Measurements from ENCODE around the gene ZNF860. TPM values are rescaled to one million over a fixed set of nuclear protein-coding genes. Genes with fewer than 3 reads are reported as not detected.
"Not testable (repeated sequence)": the region's sequence is repeated elsewhere in the genome, so short reads cannot be mapped to it uniquely, and the experiment has no call there.

Gene ZNF860
- total RNA-seq, 1 donor from 2014 or later, result 0.16 TPM

DNA sequence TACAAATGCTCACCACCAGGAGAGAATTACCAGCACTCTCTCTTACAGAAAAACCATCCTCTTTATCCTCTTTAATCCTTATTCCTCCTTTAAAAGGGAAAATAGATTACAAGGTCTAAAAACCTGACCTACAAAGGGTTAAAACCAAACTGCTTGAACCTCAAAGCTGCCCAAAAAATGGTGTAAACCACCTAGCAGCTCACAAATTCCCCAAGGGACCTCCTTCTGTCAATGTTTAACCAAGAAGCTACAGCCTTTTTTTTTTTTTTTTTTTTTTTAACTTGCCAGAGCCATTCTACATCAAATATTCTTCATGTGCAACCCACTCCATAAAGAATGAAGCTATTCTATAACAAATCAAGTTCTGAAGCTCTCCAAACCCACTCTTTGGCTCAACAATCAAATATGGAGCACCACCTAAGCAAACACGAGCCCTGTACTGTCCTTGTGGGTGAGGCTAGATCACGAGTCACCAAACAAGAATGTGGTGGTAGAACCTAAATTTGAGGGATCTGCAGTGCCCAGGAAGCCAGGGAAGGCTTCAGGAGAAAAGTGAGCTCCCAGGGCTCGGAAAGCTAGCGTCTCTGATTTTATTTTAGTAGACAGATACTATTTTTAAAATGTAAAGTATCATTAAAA, 20.6 kb upstream of the ZNF860 start:
- intact Hi-C loops (cut with micrococcal nuclease), result no loop called here

GRCh38 chr3:31962801-31963205, 18.7 kb upstream of the ZNF860 start:
- intact Hi-C loops (cut with micrococcal nuclease), result no loop called here

- intact Hi-C loops (cut with micrococcal nuclease), result no loop called here
Measured at GRCh38 chr3:31966978-31967591, 14.5 kb upstream of the ZNF860 start.

GRCh38 chr3:31967592-31967991, 14.0 kb upstream of the ZNF860 start:
- intact Hi-C loops (cut with micrococcal nuclease), result no loop called here

GRCh38 chr3:31968369-31968926, 13.1 kb upstream of the ZNF860 start:
- intact Hi-C loops (cut with micrococcal nuclease), result no loop called here

- intact Hi-C loops (cut with micrococcal nuclease), result no loop called here
Measured at GRCh38 chr3:31968927-31969418, 12.6 kb upstream of the ZNF860 start.

- intact Hi-C loops (cut with micrococcal nuclease), result no loop called here
Measured at GRCh38 chr3:31971607-31972006, 9.9 kb upstream of the ZNF860 start.

DNA sequence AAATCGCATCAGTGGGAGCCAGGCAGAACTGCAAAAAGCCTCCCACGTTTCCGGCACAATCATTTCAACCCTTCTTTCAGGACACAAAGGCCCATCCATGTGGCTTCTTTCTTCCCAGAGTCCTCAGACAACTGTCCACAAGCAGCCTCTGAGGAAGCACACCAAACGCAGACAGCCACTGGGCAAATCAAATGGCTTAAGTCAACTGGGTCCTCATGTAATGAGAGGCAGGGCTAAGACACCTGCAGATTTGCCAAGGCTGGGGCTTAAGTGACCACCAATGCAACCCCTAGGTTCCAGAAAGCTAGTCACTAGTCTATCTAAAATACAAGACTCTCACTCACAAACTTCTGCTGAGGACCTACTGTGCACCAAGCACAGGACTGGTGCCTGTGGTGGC, 8.5 kb upstream of the ZNF860 start:
- intact Hi-C loops (cut with micrococcal nuclease), result no loop called here

GRCh38 chr3:31973837-31974236, 7.7 kb upstream of the ZNF860 start:
- intact Hi-C loops (cut with micrococcal nuclease), result no loop called here

- intact Hi-C loops (cut with micrococcal nuclease), result no loop called here
Measured at GRCh38 chr3:31974471-31974870, 7.1 kb upstream of the ZNF860 start.

DNA sequence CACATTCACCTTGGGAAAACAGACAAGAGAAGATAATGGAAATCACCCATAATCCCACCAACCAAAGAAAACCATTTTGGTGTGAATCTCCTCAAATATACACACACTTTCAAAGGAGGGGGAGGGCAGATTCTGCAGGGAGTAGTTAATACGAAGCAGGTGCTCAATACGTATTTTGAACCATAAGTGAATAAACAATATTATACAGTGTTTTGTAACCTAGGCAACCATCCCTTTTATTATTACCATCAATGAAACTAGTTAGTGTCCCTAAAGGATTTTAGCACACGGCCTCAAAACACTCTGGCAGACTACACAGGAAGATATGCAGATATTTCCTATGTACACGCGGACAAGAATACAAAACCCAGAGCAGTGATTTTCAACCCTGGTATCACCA, 6.6 kb upstream of the ZNF860 start:
- intact Hi-C loops (cut with micrococcal nuclease), result loop anchor here (5.0 kb wide), 1 partner anchor 48 kb away; no protein-coding TSS in a partner anchor

- intact Hi-C loops (cut with micrococcal nuclease), result loop anchor here (5.0 kb wide), 1 partner anchor 49 kb away; no protein-coding TSS in a partner anchor
Measured at GRCh38 chr3:31976302-31976701, 5.2 kb upstream of the ZNF860 start.

DNA sequence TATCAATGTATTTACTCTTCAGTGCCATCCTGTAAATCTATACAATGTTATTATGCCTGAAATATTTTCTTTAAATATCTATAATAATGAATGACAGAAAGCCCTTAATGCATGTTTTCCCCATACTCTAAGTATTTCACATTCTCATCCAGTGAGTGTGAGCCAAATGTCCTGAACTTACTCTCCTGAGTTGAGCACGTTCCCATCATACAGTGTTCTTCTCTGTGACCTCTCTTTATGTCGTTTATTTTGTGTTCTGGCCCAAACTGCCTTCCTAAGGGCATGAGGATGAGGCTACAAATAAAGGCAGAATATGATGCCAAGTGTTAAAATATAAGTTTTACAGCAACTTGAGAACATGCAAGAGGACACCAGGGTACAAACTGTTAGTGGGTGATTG, 3.8 kb upstream of the ZNF860 start:
- intact Hi-C loops (cut with micrococcal nuclease), result loop anchor here (5.0 kb wide), 1 partner anchor 50 kb away; no protein-coding TSS in a partner anchor

GRCh38 chr3:31978553-31978952, 3.0 kb upstream of the ZNF860 start:
- intact Hi-C loops (cut with micrococcal nuclease), result loop anchor here (5.0 kb wide), 1 partner anchor 51 kb away; no protein-coding TSS in a partner anchor

DNA sequence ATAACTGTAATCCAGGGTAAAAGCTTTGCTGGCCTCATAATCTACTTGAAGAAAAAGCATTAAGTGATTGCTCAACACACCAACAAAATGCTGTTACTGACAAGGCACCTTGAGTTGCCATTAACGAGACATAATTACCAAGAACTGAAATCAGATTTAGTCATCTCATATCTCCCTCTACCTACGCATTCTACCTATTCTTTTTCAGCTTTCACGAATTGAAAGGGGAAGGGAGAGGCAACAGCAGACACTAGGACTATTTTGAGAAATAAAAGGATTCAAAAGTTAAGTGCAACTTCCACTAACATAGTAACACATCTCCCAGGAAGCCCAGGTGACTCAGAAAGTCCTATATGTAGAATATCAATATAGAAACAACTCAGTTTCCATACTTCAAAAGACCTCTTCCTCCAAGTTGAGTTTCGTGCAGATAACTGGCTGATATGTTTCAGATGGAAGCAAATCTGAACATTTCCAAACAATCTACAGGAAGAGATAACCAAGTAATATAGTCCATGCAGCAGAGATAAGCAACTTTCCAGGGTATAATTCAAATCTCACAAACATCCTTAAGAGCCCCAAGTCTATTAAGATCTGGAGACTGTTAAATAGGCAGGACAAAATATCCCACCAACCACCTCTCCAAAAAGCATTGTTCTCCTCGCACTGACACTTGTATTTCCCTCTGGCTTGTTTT, 2.4 kb upstream of the ZNF860 start:
- intact Hi-C loops (cut with micrococcal nuclease), result loop anchor here (5.0 kb wide), 1 partner anchor 52 kb away; no protein-coding TSS in a partner anchor

DNA sequence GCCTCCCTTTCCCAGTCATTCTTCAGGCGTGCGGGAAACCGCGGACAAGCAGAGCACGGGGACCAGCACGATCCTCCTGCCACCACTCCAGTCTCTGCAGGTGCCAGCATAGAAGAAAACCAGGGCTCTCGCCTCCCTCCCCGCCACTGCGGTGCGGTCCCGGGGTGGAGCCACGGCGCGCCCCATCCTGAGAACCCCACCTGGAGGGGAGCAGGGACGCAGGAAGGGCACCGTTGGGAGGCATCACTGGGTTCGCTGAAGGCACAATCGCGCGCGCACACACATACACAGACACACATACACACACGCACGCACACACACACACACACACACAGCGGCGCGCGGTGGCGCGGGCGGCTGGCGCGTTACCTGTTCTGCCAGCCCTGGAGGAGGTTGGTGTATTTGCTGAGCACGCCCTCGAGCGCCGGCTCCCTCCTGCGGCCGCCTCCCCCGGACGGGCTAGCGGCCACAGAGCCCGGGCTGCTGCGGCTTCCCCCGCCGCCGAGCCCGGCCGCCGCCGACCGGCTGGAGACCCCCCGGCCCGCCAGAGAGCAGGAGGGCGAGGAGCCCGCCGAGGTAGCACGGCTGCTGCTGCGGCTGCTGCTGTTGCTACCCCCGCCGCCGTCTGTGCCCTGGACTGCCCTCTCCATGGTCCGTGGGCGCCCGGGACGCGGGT, 882 bp upstream of the ZNF860 start:
- intact Hi-C loops (cut with micrococcal nuclease), result no loop called here

DNA sequence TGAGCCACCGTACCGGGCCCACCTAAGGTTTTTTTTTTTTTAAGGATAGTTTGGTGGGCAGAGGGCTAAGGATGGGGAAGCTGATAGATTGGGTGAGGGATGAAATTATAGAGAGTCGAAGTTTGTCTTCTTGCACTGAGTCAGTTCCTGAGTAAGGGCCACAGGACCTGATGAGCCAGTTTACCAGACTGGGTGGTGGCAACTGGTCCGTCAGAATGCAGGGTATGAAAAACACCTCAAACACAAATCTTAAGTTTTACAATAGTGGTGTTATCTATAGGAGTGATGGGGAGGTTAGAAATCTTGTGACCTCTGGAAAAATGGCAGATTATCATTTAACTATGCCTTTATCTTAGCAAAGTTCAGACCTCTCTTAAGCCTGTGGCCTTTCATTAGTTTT, 2.8 kb downstream of the ZNF860 start:
- intact Hi-C loops (cut with micrococcal nuclease), result no loop called here

DNA sequence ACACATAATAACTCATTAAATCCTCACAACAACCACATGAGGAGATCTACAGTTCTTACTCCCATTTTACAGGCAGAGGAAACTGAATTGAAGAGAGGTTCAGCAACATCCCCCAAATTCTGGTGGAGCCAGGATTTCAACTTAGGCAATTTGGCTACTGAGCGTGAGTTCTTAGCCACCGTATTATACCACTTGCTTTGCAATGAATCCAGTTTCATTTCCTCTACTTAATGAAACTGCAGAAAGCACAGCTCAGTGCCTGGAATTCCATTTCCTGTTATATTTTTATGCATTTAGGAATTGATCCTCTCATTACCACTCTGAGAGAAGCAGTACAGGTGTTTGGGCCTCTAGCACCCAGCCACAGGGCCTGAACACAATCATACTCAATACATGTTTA, 4.3 kb downstream of the ZNF860 start:
- intact Hi-C loops (cut with micrococcal nuclease), result no loop called here

DNA sequence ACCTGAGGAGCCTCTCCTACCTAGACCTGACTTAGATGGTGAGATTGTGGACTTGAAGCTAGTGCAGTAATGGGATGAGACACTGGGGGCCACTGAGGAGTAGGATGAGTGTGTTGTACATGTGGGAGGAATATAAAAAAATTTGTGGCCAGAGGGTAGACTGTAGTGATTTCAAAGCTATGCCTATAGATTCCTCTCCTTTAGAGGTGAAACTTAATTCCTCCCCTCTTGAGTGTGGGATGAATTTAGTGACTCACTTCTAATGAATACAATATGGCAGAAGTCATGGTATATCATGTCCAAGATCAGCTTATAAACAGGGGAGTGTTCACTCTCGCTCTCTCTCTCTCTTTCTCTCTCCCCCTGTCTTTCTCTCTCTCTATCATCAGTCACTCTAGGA, 6.7 kb downstream of the ZNF860 start:
- intact Hi-C loops (cut with micrococcal nuclease), result no loop called here

GRCh38 chr3:31992995-31993394, 11.4 kb downstream of the ZNF860 start:
- intact Hi-C loops (cut with micrococcal nuclease), result not testable (repeated sequence)

- intact Hi-C loops (cut with micrococcal nuclease), result no loop called here
Measured at GRCh38 chr3:31993843-31994242, 12.3 kb downstream of the ZNF860 start.

All from T-helper 2 cell treated with Interferon-gamma antibody and Interleukin-4, amounts not matched to agents 100 ng/mL and 5 ng/mL, for 36 hours (primary cell).